HG03097 (cell line): ENCODE measurements around the gene KLHL25.
A peak's percentile ranks its signal among the peaks of the same experiment; 100 is the strongest.

Source experiments
- ATAC-seq: cut with Tn5 transposase; IDR thresholded peaks from one replicate; pipeline ENCODE4 v1.9.1; 2021; ENCODE audit not compliant: unreplicated experiment, low FRiP score

The KLHL25 gene

DNA sequence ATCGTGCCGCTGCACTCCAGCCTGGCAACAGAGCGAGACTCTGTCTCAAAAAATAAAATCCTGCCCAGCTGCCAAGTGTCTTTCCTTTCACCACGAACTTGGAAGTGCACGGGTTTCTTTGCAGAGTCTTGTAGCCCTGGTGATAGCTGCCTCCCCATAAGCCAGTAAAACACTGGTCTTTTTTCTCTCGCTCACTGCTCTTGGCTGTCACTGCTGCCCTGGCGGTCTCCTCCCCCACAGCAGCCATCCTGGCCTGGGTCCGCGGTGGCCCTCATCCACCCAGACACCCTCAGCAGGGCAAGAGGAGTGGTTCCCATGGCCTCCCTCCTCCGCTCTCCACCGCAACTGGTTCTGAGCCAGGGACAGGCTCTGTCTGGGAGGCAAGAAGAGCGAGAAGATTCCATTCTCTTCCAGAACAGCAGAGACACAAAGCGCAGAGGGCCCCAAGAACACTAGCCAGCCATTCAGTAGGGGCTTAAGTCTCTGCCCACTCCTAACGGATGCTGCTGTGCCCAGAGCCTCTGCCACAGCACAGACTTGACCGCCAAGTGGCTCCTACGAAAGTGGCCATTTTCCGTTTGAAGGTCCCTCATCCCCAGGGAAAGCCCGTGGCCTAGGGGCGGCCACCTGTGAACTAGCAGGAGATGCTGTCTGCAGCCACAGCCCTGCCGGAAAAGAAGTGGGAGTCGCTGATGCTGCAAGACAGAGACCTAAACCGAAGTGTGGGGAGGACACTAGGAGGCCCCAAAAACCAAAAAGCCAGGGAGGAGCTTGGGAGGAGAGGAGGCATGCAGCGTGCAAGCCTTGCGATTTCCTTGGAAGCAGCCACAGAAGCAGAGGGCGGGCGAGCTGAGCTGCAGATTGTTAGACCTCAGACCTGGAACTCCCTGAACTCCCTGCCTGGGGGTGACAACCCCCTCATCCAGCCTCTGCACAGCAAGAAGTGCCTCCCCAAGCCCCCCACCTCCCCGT is 44.1 kb downstream of the KLHL25 start:
- ATAC-seq = no peak

DNA sequence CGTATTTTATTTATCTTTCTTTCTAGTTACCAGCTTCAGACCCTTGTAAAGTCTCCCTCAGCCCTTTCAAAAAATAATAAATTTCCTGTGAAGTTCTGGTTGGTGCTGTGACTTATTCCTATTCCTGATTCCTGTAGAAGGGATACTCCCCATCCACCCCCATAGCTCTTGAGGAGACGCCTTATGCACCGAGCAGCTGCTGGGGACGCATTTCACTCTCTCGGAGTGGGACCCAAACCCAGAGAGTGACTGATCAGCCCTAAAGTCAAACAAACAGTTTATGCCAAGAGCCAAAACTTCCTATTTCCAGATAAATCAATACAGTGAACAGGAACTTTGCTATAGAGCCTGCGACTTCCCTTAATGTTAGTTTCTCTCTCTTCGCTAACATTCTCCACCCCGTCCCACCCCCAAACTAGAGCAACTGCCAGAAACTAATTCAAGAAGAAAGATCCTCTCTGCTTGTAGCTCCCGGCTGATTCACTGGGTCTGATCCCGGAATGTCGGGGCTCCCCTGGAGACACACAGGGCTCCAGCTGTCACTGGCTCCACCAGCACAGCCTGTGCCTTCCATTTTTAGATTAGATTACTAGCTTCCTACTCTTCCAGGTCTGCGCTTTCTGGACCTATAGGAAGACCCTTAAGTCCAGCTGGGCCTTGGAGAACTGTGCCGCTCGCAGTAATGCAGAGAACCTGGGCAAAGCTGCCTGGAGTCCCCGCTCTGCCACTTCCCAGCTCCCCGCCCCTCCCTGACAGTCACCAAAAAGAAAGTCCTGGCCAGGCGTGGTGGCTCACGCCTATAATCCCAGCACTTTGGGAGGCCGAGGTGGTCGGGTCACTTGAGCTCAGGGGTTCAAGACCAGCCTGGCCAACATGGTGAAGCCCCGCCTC is 45.2 kb downstream of the KLHL25 start:
- no peak for ATAC-seq

GRCh38 chr15:85748729-85749128 is 46.0 kb downstream of the KLHL25 start:
- no peak for ATAC-seq

- ATAC-seq = no peak
Measured at GRCh38 chr15:85748176-85748575, 46.5 kb downstream of the KLHL25 start.

DNA sequence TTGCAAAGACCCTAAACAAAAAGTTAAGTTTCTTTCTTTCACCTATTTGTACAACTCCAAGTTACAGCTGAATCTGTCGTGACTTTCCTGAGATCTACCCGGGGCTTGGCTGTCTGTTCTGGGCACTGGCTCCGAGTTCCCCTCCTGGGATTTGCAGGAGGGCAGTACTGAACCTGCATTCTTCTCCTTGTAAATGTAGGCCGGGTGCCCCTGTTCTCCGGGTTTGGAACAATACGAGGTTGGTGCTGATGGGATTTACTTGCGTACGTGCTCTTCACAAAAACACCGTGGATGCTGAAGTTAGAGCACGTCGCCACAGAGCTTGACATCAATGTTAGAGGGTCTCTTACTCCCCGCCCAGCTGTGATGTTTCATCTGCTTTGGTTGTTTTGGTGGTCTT is 48.1 kb downstream of the KLHL25 start:
- ATAC-seq = no peak

- ATAC-seq = no peak
Measured at GRCh38 chr15:85745525-85746150, 49.1 kb downstream of the KLHL25 start.

GRCh38 chr15:85745023-85745422 is 49.7 kb downstream of the KLHL25 start:
- no peak for ATAC-seq

DNA sequence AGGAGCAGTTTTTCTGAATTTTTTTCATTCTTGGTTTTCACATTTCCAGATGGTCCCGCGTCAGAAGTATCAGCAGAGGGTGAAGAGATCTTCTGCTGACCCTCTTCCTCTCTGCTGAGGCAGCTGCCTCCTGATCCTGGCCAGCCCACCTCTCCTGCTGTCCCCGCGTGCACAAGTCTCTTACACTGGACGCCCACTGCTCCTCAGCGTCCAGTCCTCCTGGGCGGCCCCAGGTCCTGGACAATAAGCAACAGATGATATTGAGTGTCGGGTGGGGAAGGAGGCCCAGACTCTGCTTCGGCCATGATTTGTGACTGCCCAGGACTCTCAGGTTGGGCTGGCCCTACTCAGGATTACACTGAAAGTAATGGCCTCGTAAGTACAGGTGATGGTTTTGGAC is 50.1 kb downstream of the KLHL25 start:
- no peak for ATAC-seq

GRCh38 chr15:85743392-85744055 is 51.2 kb downstream of the KLHL25 start:
- no peak for ATAC-seq

DNA sequence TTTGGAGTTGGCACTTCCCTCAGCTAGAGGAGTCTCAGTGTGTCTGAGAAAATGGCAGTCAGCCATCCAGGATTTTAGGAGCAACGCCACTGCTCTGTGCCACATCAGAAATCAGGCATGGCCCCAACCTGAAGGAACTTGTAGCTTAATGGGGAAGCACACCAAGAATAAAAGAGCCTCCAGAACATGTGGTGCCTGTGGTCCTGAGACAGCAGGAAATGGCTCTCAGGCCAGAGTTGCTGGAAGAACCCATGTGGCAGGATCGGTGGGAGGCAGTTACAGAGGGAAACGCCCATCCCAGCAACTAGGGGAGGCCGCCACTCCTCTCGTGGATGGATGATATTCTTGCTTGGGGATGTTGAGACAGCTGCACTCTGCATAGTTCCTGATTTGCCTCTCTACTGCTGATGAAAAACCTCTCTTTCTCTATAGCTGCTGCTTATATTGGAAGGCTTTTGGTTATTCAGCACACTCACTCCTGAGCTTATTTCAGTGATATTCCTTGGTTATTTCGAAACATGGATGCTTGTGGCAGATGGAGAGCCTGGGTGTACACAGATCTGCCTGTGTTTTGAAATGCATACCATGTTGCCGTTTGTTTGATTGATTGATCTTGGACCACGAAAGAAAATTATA is 52.4 kb downstream of the KLHL25 start:
- no peak for ATAC-seq

- no peak for ATAC-seq
Measured at GRCh38 chr15:85741662-85742061, 53.1 kb downstream of the KLHL25 start.

- no peak for ATAC-seq
Measured at GRCh38 chr15:85741021-85741421, 53.7 kb downstream of the KLHL25 start.

- ATAC-seq = no peak
Measured at GRCh38 chr15:85737061-85737460, 57.7 kb downstream of the KLHL25 start.

- no peak for ATAC-seq
Measured at GRCh38 chr15:85733416-85733815, 61.3 kb downstream of the KLHL25 start.

- ATAC-seq = peak; percentile 60
Measured at GRCh38 chr15:85730001-85730820, 64.5 kb downstream of the KLHL25 start.

GRCh38 chr15:85727068-85727467 is 67.7 kb downstream of the KLHL25 start:
- ATAC-seq = no peak

DNA sequence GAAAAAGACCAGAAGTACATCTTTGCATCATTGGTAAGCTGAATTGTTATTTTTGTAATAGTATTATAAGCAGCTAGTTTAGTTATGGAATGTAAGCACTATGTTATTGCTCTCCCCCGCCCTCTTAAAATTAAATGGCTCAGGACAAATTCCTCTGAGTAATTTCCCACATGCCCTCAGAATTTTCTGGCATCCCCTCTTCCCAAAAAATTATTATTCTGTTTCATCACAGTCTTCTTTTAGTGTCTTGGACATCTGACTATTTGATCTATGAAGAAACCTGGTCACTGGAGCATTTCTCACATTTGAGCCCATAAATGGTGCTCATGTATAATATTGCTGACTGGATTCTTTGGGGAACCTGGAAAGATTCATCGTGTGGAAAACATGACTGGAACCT is 68.3 kb downstream of the KLHL25 start:
- ATAC-seq = no peak

- ATAC-seq = no peak
Measured at GRCh38 chr15:85725564-85725963, 69.2 kb downstream of the KLHL25 start.

GRCh38 chr15:85725019-85725418 is 69.7 kb downstream of the KLHL25 start:
- no peak for ATAC-seq
